Osteoblast (primary cell): ENCODE measurements around the gene COL23A1. TPM values are rescaled to one million over a fixed set of nuclear protein-coding genes. Genes with fewer than 3 reads are reported as not detected.

ENCODE experiments used
- DNase-seq: peaks from one replicate; pipeline ENCODE4 v3.0.0; 2011; ENCODE audit warnings: low spot score, mixed read lengths; ENCODE audit not compliant: insufficient read length; ENCODE audit errors: missing footprints
- H2AFZ ChIP-seq: 2 replicates; pipeline ENCODE4 v1.6.0; 2011; ENCODE audit warnings: mild to moderate bottlenecking, low read length
- H3K27ac ChIP-seq: 2 replicates; pipeline ENCODE4 v1.5.1; 2011; ENCODE audit warnings: mild to moderate bottlenecking, low read depth, low read length, moderate library complexity
- H3K27me3 ChIP-seq: 2 replicates; pipeline ENCODE4 v1.6.0; 2012; ENCODE audit warnings: mild to moderate bottlenecking, control low read depth, inconsistent platforms, low read length, moderate library complexity; ENCODE audit not compliant: insufficient read depth
- H3K36me3 ChIP-seq: 2 replicates; pipeline ENCODE4 v1.5.1; 2011; ENCODE audit warnings: mild to moderate bottlenecking, low read length, control low read depth, moderate library complexity; ENCODE audit not compliant: insufficient read depth
- H3K4me1 ChIP-seq: 2 replicates; pipeline ENCODE4 v1.5.1; 2011; ENCODE audit warnings: mild to moderate bottlenecking, low read length, control low read depth, moderate library complexity; ENCODE audit not compliant: insufficient read depth
- H3K4me2 ChIP-seq: 2 replicates; pipeline ENCODE4 v1.6.0; 2011; ENCODE audit warnings: mild to moderate bottlenecking, low read length; ENCODE audit not compliant: insufficient read depth
- H3K4me3 ChIP-seq: fragments of 200-600 bp; sonication (generic); 3 replicates; pipeline ENCODE4 v1.5.1; 2012; ENCODE audit warnings: mild to moderate bottlenecking, low read length, inconsistent platforms; ENCODE audit not compliant: insufficient read depth
- H3K79me2 ChIP-seq: 2 replicates; pipeline ENCODE4 v1.6.0; 2012; ENCODE audit warnings: mild to moderate bottlenecking, low read length, control low read depth, inconsistent platforms; ENCODE audit not compliant: insufficient read depth
- H3K9me3 ChIP-seq: 2 replicates; pipeline ENCODE4 v1.5.1; 2011; ENCODE audit warnings: low read depth, low read length, control low read depth
- H4K20me1 ChIP-seq: 2 replicates; pipeline ENCODE4 v1.6.0; 2012; ENCODE audit warnings: mild to moderate bottlenecking, low read length, control low read depth; ENCODE audit not compliant: insufficient read depth
- CTCF ChIP-seq: IDR thresholded peaks from 2 replicates; pipeline ENCODE4 v1.5.1; 2011; ENCODE audit warnings: mild to moderate bottlenecking, low read depth, low read length, moderate library complexity; ENCODE audit errors: extremely low read depth
- total RNA-seq: library from RNA; depleted of rRNA; stranded (reverse); fragments of >200 nt; gene quantifications from 2 replicates; pipeline ENCODE4 v1.2.3, GENCODE V29; 2012

The COL23A1 gene
- total RNA-seq, 1 donor, result under 0.01 TPM

GRCh38 chr5:178426326-178427130 lies 163.7 kb downstream of the COL23A1 start:
- Histone ChIP-seq H3K79me2 (no peaks in the 10 kb centered on the region), H3K9me3 (no peaks in the 10 kb centered on the region), H3K4me2 (no peak overlapping the region), H3K27ac (no peak overlapping the region), H2AFZ (no peak overlapping the region), H3K4me3 (no peak overlapping the region), H3K4me1 (no peaks in the 10 kb centered on the region), H3K36me3 (no peaks in the 10 kb centered on the region), H4K20me1 (no peaks in the 10 kb centered on the region), H3K27me3 (no peaks in the 10 kb centered on the region)
- DNase-seq, result no peak
- no peak for TF ChIP-seq CTCF

GRCh38 chr5:178425621-178426068 lies 164.5 kb downstream of the COL23A1 start:
- no peak for TF ChIP-seq CTCF
- no peaks in the 10 kb centered on the region for H3K79me2 ChIP-seq
- H4K20me1 ChIP-seq, result no peaks in the 10 kb centered on the region
- DNase-seq, result peak; percentile 80
- H3K4me2 ChIP-seq, result no peak overlapping the region
- H3K36me3 ChIP-seq, result no peaks in the 10 kb centered on the region
- no peaks in the 10 kb centered on the region for H3K4me1 ChIP-seq
- no peak overlapping the region for H3K4me3 ChIP-seq
- no peaks in the 10 kb centered on the region for H3K27me3 ChIP-seq
- H2AFZ ChIP-seq, result no peak overlapping the region
- no peaks in the 10 kb centered on the region for H3K9me3 ChIP-seq
- no peak overlapping the region for H3K27ac ChIP-seq

GRCh38 chr5:178424810-178425177 lies 165.4 kb downstream of the COL23A1 start:
- DNase-seq, result peak; percentile 50
- no peaks in the 10 kb centered on the region for H3K36me3 ChIP-seq
- no peak overlapping the region for H3K4me3 ChIP-seq
- no peaks in the 10 kb centered on the region for H4K20me1 ChIP-seq
- no peaks in the 10 kb centered on the region for H3K79me2 ChIP-seq
- H3K9me3 ChIP-seq, result no peaks in the 10 kb centered on the region
- no peak overlapping the region for H3K4me2 ChIP-seq
- no peak overlapping the region for H3K27ac ChIP-seq
- no peaks in the 10 kb centered on the region for H3K27me3 ChIP-seq
- H2AFZ ChIP-seq, result no peak overlapping the region
- TF ChIP-seq CTCF, result no peak
- no peaks in the 10 kb centered on the region for H3K4me1 ChIP-seq

- Histone ChIP-seq H3K36me3 (no peaks in the 10 kb centered on the region), H3K4me1 (no peaks in the 10 kb centered on the region), H3K27me3 (no peaks in the 10 kb centered on the region), H3K79me2 (no peaks in the 10 kb centered on the region), H3K4me3 (no peak overlapping the region), H2AFZ (no peak overlapping the region), H3K4me2 (no peak overlapping the region), H3K27ac (no peak overlapping the region), H4K20me1 (no peaks in the 10 kb centered on the region), H3K9me3 (no peaks in the 10 kb centered on the region)
- no peak for TF ChIP-seq CTCF
- peak; percentile 44 for DNase-seq
These were observed 166.0 kb downstream of the COL23A1 start for GRCh38 chr5:178423901-178424809.
